GM12892 (cell line): ENCODE data around the gene ZNF428.
"Not testable (repeated sequence)": the region's sequence is repeated elsewhere in the genome, so short reads cannot be mapped to it uniquely, and the experiment has no call there.

Experiments used
- DNase-seq: peaks from one replicate; pipeline ENCODE4 v3.0.0; 2011; ENCODE audit not compliant: insufficient read length
- FAIRE-seq: peaks from 2 replicates; lab custom pipeline; 2011; peaks lifted over from hg19 to GRCh38; lab: Jason Lieb, UNC
- POLR2A ChIP-seq: IDR thresholded peaks from 2 replicates; pipeline ENCODE4 v1.6.1; 2011; ENCODE audit warnings: low read depth, low read length, control low read depth
- POLR2AphosphoS5 ChIP-seq: IDR thresholded peaks from 2 replicates; pipeline ENCODE4 v1.6.1; 2011; ENCODE audit warnings: low read depth, low read length, control low read depth
- TAF1 ChIP-seq: IDR thresholded peaks from 2 replicates; pipeline ENCODE4 v1.6.1; 2011; ENCODE audit warnings: low read depth, mild to moderate bottlenecking, control low read depth, low read length, borderline replicate concordance

ZNF428 gene

GRCh38 chr19:43607238-43608205, 11.9 kb downstream of the ZNF428 start:
- TF ChIP-seq TAF1 (no peak), POLR2A (peak; percentile 29; the same call in 1 of the 2 replicates)
- FAIRE-seq (no peak), DNase-seq (no peak)

- no peak for TF ChIP-seq POLR2AphosphoS5
- TF ChIP-seq POLR2A = no peak
- TF ChIP-seq TAF1 = no peak
- FAIRE-seq (no peak), DNase-seq (no peak)
Measured at GRCh38 chr19:43606569-43607229, 12.7 kb downstream of the ZNF428 start.

- TF ChIP-seq TAF1 (no peak), POLR2AphosphoS5 (no peak), POLR2A (no peak)
- DNase-seq (no peak), FAIRE-seq (no peak)
Measured at GRCh38 chr19:43605875-43606568, 13.4 kb downstream of the ZNF428 start.

- not testable (repeated sequence) for FAIRE-seq, DNase-seq
Measured at GRCh38 chr19:43600326-43600725, 19.1 kb downstream of the ZNF428 start.

- no peak for DNase-seq
- FAIRE-seq = no peak
- TF ChIP-seq TAF1 (no peak), POLR2A (no peak), POLR2AphosphoS5 (no peak)
Measured at GRCh38 chr19:43599635-43600295, 19.7 kb downstream of the ZNF428 start.

- TF ChIP-seq POLR2A (no peak), POLR2AphosphoS5 (no peak), TAF1 (no peak)
- FAIRE-seq (no peak), DNase-seq (no peak)
Measured at GRCh38 chr19:43598445-43599240, 20.8 kb downstream of the ZNF428 start.

- FAIRE-seq = no peak
- TF ChIP-seq POLR2AphosphoS5 (no peak), TAF1 (no peak), POLR2A (no peak)
- DNase-seq = no peak
Measured at GRCh38 chr19:43597876-43598275, 21.6 kb downstream of the ZNF428 start.

- peak; percentile 21 for FAIRE-seq
- no peak for TF ChIP-seq POLR2A
- DNase-seq = no peak
Measured at GRCh38 chr19:43596842-43597461, 22.5 kb downstream of the ZNF428 start.

GRCh38 chr19:43595999-43596841, 23.2 kb downstream of the ZNF428 start, which contains the start of the genes IRGQ and ZNF576:
Gene IRGQ (minus strand): TSS chr19:43596134. CDS start chr19:43595338, 796 bp downstream.
Gene ZNF576 (plus strand): TSS chr19:43596595. CDS start chr19:43597109, 514 bp downstream.
- TF ChIP-seq POLR2AphosphoS5 = 0 out of 2 replicates have a peak, but pooled peaks have one; percentile 27
- peak; percentile 47; the same call in 1 of the 2 replicates for TF ChIP-seq POLR2A
- TF ChIP-seq TAF1 = peak; percentile 68
- FAIRE-seq = peak; percentile 100
- peak; percentile 93 for DNase-seq
